Stomach (tissue), 9 donors: ENCODE results near the gene BCL2L12. TPM values are rescaled to one million over a fixed set of nuclear protein-coding genes. Genes with fewer than 3 reads are reported as not detected.

Experiments used
- DNase-seq, 2 donors: peaks; one replicate each; pipeline versions ENCODE4 v3.0.0 to v3.0.0-alpha.2; 2013 to 2019
- H3K27ac ChIP-seq, 5 donors: fragments of 200-600 bp in 4 of 5; sonication (generic) in 4 of 5; one replicate each; pipeline ENCODE4 v1.5.1; 2013 to 2019; ENCODE audit warnings: mild to moderate bottlenecking in 1 of 5, moderate library complexity in 1 of 5
- H3K27me3 ChIP-seq, 3 donors: fragments of 200-600 bp; sonication (generic); one replicate each; pipeline ENCODE4 v1.5.1; 2017 to 2019; ENCODE audit warnings: mixed run types in 1 of 3
- H3K36me3 ChIP-seq, 4 donors: fragments of 200-600 bp; sonication (generic); 1 replicate in 3 of 4; 2 replicates in 1 of 4; pipeline ENCODE4 v1.5.1; 2016 to 2019
- H3K4me1 ChIP-seq, 4 donors: fragments of 200-600 bp; sonication (generic); one replicate each; pipeline ENCODE4 v1.5.1; 2016 to 2019
- H3K4me3 ChIP-seq, 4 donors: fragments of 200-600 bp; sonication (generic) in 3 of 4; one replicate each; pipeline ENCODE4 v1.5.1; 2016 to 2019; ENCODE audit warnings: mild to moderate bottlenecking in 1 of 4
- H3K9me3 ChIP-seq, 4 donors: fragments of 200-600 bp; sonication (generic); one replicate each; pipeline ENCODE4 v1.5.1; 2016 to 2019
- EP300 ChIP-seq: sonication (generic); formaldehyde crosslinking; IDR thresholded peaks from one replicate; pipeline ENCODE4 v1.6.1; 2017; ENCODE audit warnings: antibody characterized with exemption
- POLR2A ChIP-seq, 4 donors: fragments of 450-650 bp; IDR thresholded peaks; one replicate each; pipeline ENCODE4 v1.6.1; 2016; ENCODE audit warnings: antibody characterized with exemption in 4 of 4, control low read depth in 2 of 4, mild to moderate bottlenecking in 1 of 4, moderate library complexity in 1 of 4
- POLR2AphosphoS5 ChIP-seq, 3 donors: sonication (generic); formaldehyde crosslinking; IDR thresholded peaks; one replicate each; pipeline ENCODE4 v1.6.1; 2016; ENCODE audit warnings: antibody characterized with exemption in 3 of 3
- WGBS, 5 donors: extraction: QIAGEN DNeasy Blood & Tissue Kit in 3 of 5; methylation state at CpG; one replicate each; pipeline versions ENCODE4 v1.1.5 to v1.1.7; 2013 to 2018; 5-methylcytosine and 5-hydroxymethylcytosine counted together
- intact Hi-C: fragments of 100-400 bp; cut with DNase I; formaldehyde crosslinking; loops from one replicate; pipeline ENCODE4 v1.15.1; 2023; ENCODE audit warnings: low total_unique reads
- polyA plus RNA-seq, 3 donors: library from polyadenylated mRNA; stranded (reverse); fragments of 200-250 nt; gene quantifications; one replicate each; pipeline ENCODE4 v1.2.3, GENCODE V29; 2013
- total RNA-seq, 5 donors: library from RNA; depleted of rRNA; stranded (reverse); fragments of >200 nt; gene quantifications; one replicate each; pipeline versions ENCODE4 v1.1.0 to v1.2.3, GENCODE V29; 2014 to 2016
- TF ChIP-seq, protein P1 (sequence below), 7 experiments: fragments of 450-650 bp in 4 of 7; fragments of 200-600 bp in 3 of 7; sonication (generic) in 3 of 7; IDR thresholded peaks; one replicate each; pipeline ENCODE4 v1.5.1; 2016 to 2019; ENCODE audit warnings: antibody characterized with exemption in 7 of 7, control low read depth in 2 of 7, mild to moderate bottlenecking in 1 of 7
- donor health status: healthy with polysubstance abuse.
- donor health status: Bipolar disorder and iron deficiency.
- donor health status: healthy.

The BCL2L12 gene
- total and polyA plus RNA-seq, 8 donors = 2.3 to 23.3 (median 9.4) TPM

- H3K9me3 ChIP-seq = no peaks in the 10 kb centered on the region
- H3K4me1 ChIP-seq = peaks cover 32 to 79% (median 70%) of the 10 kb centered on the region in 4 donors
- intact Hi-C loops = no loop called here
- H3K36me3 ChIP-seq = peaks cover 25 to 31% (median 27%) of the 10 kb centered on the region in 4 donors
- H3K27me3 ChIP-seq = no peaks in the 10 kb centered on the region
- no peak for DNase-seq
- peak overlapping the region; percentile 71 to 98 (median 88) for H3K4me3 ChIP-seq
- TF ChIP-seq EP300 (no peak), POLR2A (IDR thresholded peaks at IDR 0.05) (no peak), POLR2AphosphoS5 (IDR thresholded peaks at IDR 0.05) (no peak)
- TF ChIP-seq, protein P1, sequence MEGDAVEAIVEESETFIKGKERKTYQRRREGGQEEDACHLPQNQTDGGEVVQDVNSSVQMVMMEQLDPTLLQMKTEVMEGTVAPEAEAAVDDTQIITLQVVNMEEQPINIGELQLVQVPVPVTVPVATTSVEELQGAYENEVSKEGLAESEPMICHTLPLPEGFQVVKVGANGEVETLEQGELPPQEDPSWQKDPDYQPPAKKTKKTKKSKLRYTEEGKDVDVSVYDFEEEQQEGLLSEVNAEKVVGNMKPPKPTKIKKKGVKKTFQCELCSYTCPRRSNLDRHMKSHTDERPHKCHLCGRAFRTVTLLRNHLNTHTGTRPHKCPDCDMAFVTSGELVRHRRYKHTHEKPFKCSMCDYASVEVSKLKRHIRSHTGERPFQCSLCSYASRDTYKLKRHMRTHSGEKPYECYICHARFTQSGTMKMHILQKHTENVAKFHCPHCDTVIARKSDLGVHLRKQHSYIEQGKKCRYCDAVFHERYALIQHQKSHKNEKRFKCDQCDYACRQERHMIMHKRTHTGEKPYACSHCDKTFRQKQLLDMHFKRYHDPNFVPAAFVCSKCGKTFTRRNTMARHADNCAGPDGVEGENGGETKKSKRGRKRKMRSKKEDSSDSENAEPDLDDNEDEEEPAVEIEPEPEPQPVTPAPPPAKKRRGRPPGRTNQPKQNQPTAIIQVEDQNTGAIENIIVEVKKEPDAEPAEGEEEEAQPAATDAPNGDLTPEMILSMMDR (IDR thresholded peaks at IDR 0.05) = no peak
- WGBS, 5 donors = 3 to 14% (median 8%) methylated on average over 4 to 5 of the region's 5 CpGs
- H3K27ac ChIP-seq = peak overlapping the region; percentile 91 to 100 (median 97)
Observed at GRCh38 chr19:49642492-49643035, 23.2 kb upstream of the BCL2L12 start.

DNA sequence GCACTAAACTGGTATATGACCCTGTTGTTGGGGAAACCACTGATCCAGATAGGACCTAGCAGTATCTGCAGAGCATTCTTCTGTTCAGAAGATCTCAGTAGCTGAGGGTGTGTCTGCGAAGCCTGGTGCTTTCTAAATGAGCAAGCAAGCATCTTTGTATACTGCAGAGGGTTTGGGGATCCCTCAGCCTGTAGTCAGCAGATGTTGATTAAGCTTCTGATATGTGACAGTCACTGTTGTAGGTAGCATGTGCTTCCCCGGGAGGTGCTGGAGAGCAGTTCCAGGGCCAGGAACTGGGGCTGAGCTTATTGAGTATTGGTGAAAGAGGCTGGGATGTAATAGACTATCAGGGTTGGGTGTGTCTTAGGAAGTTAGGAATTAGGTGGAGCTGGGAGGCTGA is 22.3 kb upstream of the BCL2L12 start:
- intact Hi-C loops = no loop called here
- WGBS, 5 donors = 53 to 69% (median 67%) methylated on average over 2 of the region's 2 CpGs

DNA sequence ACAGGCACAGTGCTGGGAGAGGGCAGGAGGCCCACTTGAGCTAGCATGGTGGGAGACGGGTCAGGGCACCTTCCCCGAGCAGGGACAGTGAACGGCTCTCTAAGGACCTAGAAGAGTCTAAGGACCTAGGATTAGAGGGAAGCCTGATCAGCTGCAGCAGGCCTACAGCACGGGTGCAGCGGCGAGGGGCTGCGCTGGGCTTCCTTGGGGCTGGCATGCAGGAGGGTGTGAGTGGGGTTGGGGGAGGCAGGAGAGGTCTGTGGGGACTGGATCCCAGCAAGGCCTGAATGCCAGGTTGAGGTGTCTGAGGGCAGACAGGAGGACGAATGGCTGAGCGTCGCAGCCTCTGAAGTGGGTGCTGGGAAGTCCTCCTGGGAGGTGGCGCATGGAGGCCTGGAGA is 20.1 kb upstream of the BCL2L12 start:
- no peak overlapping the region for H3K4me3 ChIP-seq
- H3K27me3 ChIP-seq = no peaks in the 10 kb centered on the region
- 84 to 94% (median 93%) methylated on average over 10 to 11 of the region's 11 CpGs for WGBS, 5 donors
- intact Hi-C loops = no loop called here
- TF ChIP-seq POLR2A (IDR thresholded peaks at IDR 0.05) (no peak), POLR2AphosphoS5 (IDR thresholded peaks at IDR 0.05) (no peak), EP300 (no peak)
- TF ChIP-seq, protein P1 (IDR thresholded peaks at IDR 0.05) = no peak
- peaks cover 42 to 61% (median 57%) of the 10 kb centered on the region in 4 donors for H3K36me3 ChIP-seq
- DNase-seq = no peak
- no peak overlapping the region for H3K27ac ChIP-seq
- H3K9me3 ChIP-seq = no peaks in the 10 kb centered on the region
- peaks cover 14 to 55% (median 47%) of the 10 kb centered on the region in 4 donors for H3K4me1 ChIP-seq

More for the DNA sequence above, 22.3 kb upstream of the BCL2L12 start:
- H3K4me3 ChIP-seq = peak overlapping the region in 1 of 4 donors; percentile 98
- DNase-seq = no peak
- H3K36me3 ChIP-seq = peaks cover 28 to 40% (median 35%) of the 10 kb centered on the region in 4 donors
- H3K9me3 ChIP-seq = no peaks in the 10 kb centered on the region
- no peak overlapping the region for H3K27ac ChIP-seq
- TF ChIP-seq POLR2AphosphoS5 (IDR thresholded peaks at IDR 0.05) = no peak
- TF ChIP-seq, protein P1 (IDR thresholded peaks at IDR 0.05) = no peak
- no peak for TF ChIP-seq EP300
- no peak for TF ChIP-seq POLR2A (IDR thresholded peaks at IDR 0.05)
- no peaks in the 10 kb centered on the region for H3K27me3 ChIP-seq
- peaks cover 23 to 70% (median 61%) of the 10 kb centered on the region in 4 donors for H3K4me1 ChIP-seq

DNA sequence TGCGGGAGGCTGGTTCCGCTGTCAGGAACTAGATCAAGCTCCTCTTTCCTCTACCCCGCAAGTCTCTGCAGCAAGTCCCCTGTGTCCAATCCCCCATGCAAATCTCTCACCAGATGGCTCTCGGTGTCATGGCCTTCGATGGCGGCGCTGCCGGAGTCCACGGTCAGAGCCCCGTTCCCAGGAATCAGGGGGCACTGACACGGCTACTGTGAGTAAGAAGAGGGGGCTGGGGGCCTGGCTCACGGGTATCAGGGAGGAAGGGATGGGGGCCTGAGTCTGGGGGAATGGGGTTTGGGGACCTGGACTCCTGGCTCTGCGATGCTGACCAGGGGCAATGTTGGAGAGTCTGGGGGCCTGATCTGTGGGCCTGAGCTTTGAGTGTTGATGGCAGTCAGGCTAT is 19.7 kb upstream of the BCL2L12 start:
- 89 to 95% (median 92%) methylated on average over 13 of the region's 13 CpGs for WGBS, 5 donors
- no peaks in the 10 kb centered on the region for H3K27me3 ChIP-seq
- H3K36me3 ChIP-seq = peaks cover 44 to 66% (median 61%) of the 10 kb centered on the region in 4 donors
- TF ChIP-seq POLR2A (IDR thresholded peaks at IDR 0.05) (no peak), EP300 (no peak), POLR2AphosphoS5 (IDR thresholded peaks at IDR 0.05) (no peak)
- TF ChIP-seq, protein P1 (IDR thresholded peaks at IDR 0.05) = no peak
- no peak for DNase-seq
- peaks cover 14 to 54% (median 46%) of the 10 kb centered on the region in 4 donors for H3K4me1 ChIP-seq
- no peaks in the 10 kb centered on the region for H3K9me3 ChIP-seq
- intact Hi-C loops = no loop called here
- H3K27ac ChIP-seq = no peak overlapping the region
- H3K4me3 ChIP-seq = no peak overlapping the region
